SK-N-SH (cell line): ENCODE results near the gene AMIGO1. TPM values are rescaled to one million over a fixed set of nuclear protein-coding genes. Genes with fewer than 3 reads are reported as not detected.
A peak's percentile ranks its signal among the peaks of the same experiment; 100 is the strongest.

ENCODE experiments used
- CTCF ChIA-PET: fragments of 300-600, 350-600 bp; formaldehyde crosslinking; extraction: SDS; loops from one replicate; lab custom pipeline; 2021; lab: Yijun Ruan, JAX
- POLR2A ChIA-PET: fragments of 350-600 bp; sonication (Branson Sonifier 250); formaldehyde crosslinking; extraction: SDS; loops from one replicate; lab custom pipeline; 2020; ENCODE audit warnings: antibody characterized with exemption, inconsistent platforms; lab: Yijun Ruan, JAX
- DNase-seq: peaks from one replicate; pipeline ENCODE4 v3.0.0; 2012
- H2AFZ ChIP-seq: fragments of 200-600 bp; sonication (generic); 2 replicates; pipeline ENCODE4 v1.8.1; 2016; ENCODE audit warnings: antibody characterized with exemption, mild to moderate bottlenecking, low read depth
- H3F3A ChIP-seq: fragments of 200-600 bp; sonication (generic); replicated peaks from 2 replicates; pipeline ENCODE3; 2016; ENCODE audit warnings: antibody characterized with exemption, mild to moderate bottlenecking; ENCODE audit not compliant: insufficient read depth
- H3K27ac ChIP-seq, 2 experiments: fragments of 200-500 bp in 1 of 2; fragments of 200-600 bp in 1 of 2; sonication (Bioruptor generic) in 1 of 2; sonication (generic), shearing (Covaris generic) in 1 of 2; 2 replicates each; pipeline versions ENCODE4 v1.5.1 to v1.6.1; 2014 to 2016; ENCODE audit warnings: low read depth in 2 of 2, inconsistent platforms in 1 of 2, low read length in 1 of 2, mild to moderate bottlenecking in 1 of 2, mixed read lengths in 1 of 2
- H3K27me3 ChIP-seq: fragments of 200-600 bp; sonication (generic), shearing (Covaris generic); 2 replicates; pipeline ENCODE4 v1.6.1; 2016; ENCODE audit warnings: mixed run types; ENCODE audit not compliant: insufficient read depth
- H3K36me3 ChIP-seq, 2 experiments: fragments of 200-500 bp in 1 of 2; fragments of 200-600 bp in 1 of 2; sonication (Bioruptor generic) in 1 of 2; sonication (generic) in 1 of 2; replicated peaks in 1 of 2; 2 replicates each; pipeline versions ENCODE3 to v1.5.1; 2014 to 2016; ENCODE audit warnings: low read length in 1 of 2, mild to moderate bottlenecking in 1 of 2; ENCODE audit not compliant: insufficient read depth in 2 of 2, control insufficient read depth in 1 of 2
- H3K4me1 ChIP-seq, 2 experiments: fragments of 200-500 bp in 1 of 2; fragments of 200-600 bp in 1 of 2; sonication (Bioruptor generic) in 1 of 2; sonication (generic), shearing (Covaris generic) in 1 of 2; 2 replicates each; pipeline versions ENCODE4 v1.5.1 to v1.6.1; 2014 to 2016; ENCODE audit warnings: low read depth in 1 of 2, low read length in 1 of 2, mixed run types in 1 of 2; ENCODE audit not compliant: insufficient read depth in 2 of 2, control insufficient read depth in 1 of 2
- H3K4me2 ChIP-seq: fragments of 200-600 bp; sonication (generic), shearing (Covaris generic); 2 replicates; pipeline ENCODE4 v1.6.1; 2017; ENCODE audit warnings: mixed run types
- H3K4me3 ChIP-seq, 2 experiments: fragments of 200-500 bp in 1 of 2; fragments of 200-600 bp in 1 of 2; sonication (Bioruptor generic) in 1 of 2; sonication (generic), shearing (Covaris generic) in 1 of 2; 2 replicates each; pipeline versions ENCODE4 v1.5.1 to v1.8.1; 2014 to 2016; ENCODE audit warnings: low read depth in 2 of 2, inconsistent platforms in 1 of 2, low read length in 1 of 2, mild to moderate bottlenecking in 1 of 2, mixed read lengths in 1 of 2, moderate library complexity in 1 of 2
- H3K79me2 ChIP-seq: fragments of 200-600 bp; sonication (generic); 2 replicates; pipeline ENCODE4 v1.8.1; 2017; ENCODE audit warnings: mild to moderate bottlenecking; ENCODE audit not compliant: insufficient read depth
- H3K9ac ChIP-seq: fragments of 200-600 bp; sonication (generic); 2 replicates; pipeline ENCODE4 v1.6.1; 2017; ENCODE audit warnings: mixed run types
- H3K9me2 ChIP-seq: fragments of 200-600 bp; sonication (generic); 2 replicates; pipeline ENCODE4 v1.6.1; 2017; ENCODE audit warnings: mixed run types
- H3K9me3 ChIP-seq: fragments of 200-600 bp; sonication (generic); 2 replicates; pipeline ENCODE4 v1.6.1; 2017; ENCODE audit warnings: mixed run types, mild to moderate bottlenecking, moderate library complexity
- H4K20me1 ChIP-seq: fragments of 200-600 bp; sonication (generic); 2 replicates; pipeline ENCODE4 v1.6.1; 2017; ENCODE audit warnings: mild to moderate bottlenecking, mixed run types; ENCODE audit not compliant: insufficient read depth
- CHD2 ChIP-seq: fragments of 150-350 bp; IDR thresholded peaks from 2 replicates; pipeline ENCODE4 v1.6.1; 2018; ENCODE audit warnings: low read length; ENCODE audit not compliant: partially characterized antibody
- CTCF ChIP-seq: fragments of 200-600 bp; sonication (generic); IDR thresholded peaks from 2 replicates; pipeline ENCODE4 v1.6.1; 2017; ENCODE audit warnings: antibody characterized with exemption, mild to moderate bottlenecking, moderate library complexity
- FOSL2 ChIP-seq: IDR thresholded peaks from 2 replicates; pipeline ENCODE4 v1.4.0; 2012; ENCODE audit warnings: low read depth, mild to moderate bottlenecking, moderate library complexity, borderline replicate concordance
- FOXM1 ChIP-seq: IDR thresholded peaks from 2 replicates; pipeline ENCODE4 v1.4.0; 2012; ENCODE audit warnings: low read depth, mild to moderate bottlenecking
- IRF3 ChIP-seq: fragments of 150-350 bp; IDR thresholded peaks from 2 replicates; pipeline ENCODE4 v1.6.1; 2016; ENCODE audit warnings: mild to moderate bottlenecking, low read depth, low read length
- MEF2A ChIP-seq: IDR thresholded peaks from 2 replicates; pipeline ENCODE4 v1.4.0; 2012; ENCODE audit warnings: low read depth, borderline replicate concordance
- NFIC ChIP-seq: IDR thresholded peaks from 2 replicates; pipeline ENCODE4 v1.4.0; 2012; ENCODE audit warnings: borderline replicate concordance
- NRF1 ChIP-seq: IDR thresholded peaks from 2 replicates; pipeline ENCODE4 v1.6.1; 2012; ENCODE audit warnings: low read depth, mild to moderate bottlenecking, low read length
- POLR2AphosphoS5 ChIP-seq: IDR thresholded peaks from 2 replicates; pipeline ENCODE4 v1.6.1; 2012; ENCODE audit warnings: low read depth, low read length
- RAD21 ChIP-seq: IDR thresholded peaks from 2 replicates; pipeline ENCODE4 v1.6.1; 2012; ENCODE audit warnings: mild to moderate bottlenecking, low read length
- RXRA ChIP-seq: IDR thresholded peaks from 2 replicates; pipeline ENCODE4 v1.4.0; 2012; ENCODE audit warnings: low read depth, mild to moderate bottlenecking, borderline replicate concordance
- SMC3 ChIP-seq: IDR thresholded peaks from 2 replicates; pipeline ENCODE4 v1.6.1; 2012; ENCODE audit warnings: low read depth, low read length, improper control_type of control experiment
- TEAD4 ChIP-seq: IDR thresholded peaks from 2 replicates; pipeline ENCODE4 v1.4.0; 2012; ENCODE audit warnings: mild to moderate bottlenecking, borderline replicate concordance; ENCODE audit not compliant: insufficient read depth
- USF2 ChIP-seq: fragments of 150-350 bp; IDR thresholded peaks from 2 replicates; pipeline ENCODE4 v1.6.1; 2017; ENCODE audit warnings: antibody characterized with exemption, low read length, low read depth, borderline replicate concordance
- YY1 ChIP-seq: IDR thresholded peaks from 2 replicates; pipeline ENCODE4 v1.4.0; 2012; ENCODE audit warnings: low read depth, mild to moderate bottlenecking
- WGBS: methylation state at CpG from one replicate; pipeline ENCODE4 v1.1.6; 2017; ENCODE audit warnings: low lambda C conversion rate; 5-methylcytosine and 5-hydroxymethylcytosine counted together
- polyA plus RNA-seq, 3 experiments: library from polyadenylated mRNA; depleted of rRNA; stranded (reverse); fragments of >200 nt; gene quantifications; 2 replicates each; pipeline ENCODE4 v1.2.3, GENCODE V29; 2012

AMIGO1 gene
- polyA plus RNA-seq, 1 of the 3 experiments (the other 2 are of a cell fraction): 0.95 TPM

- H3K79me2 ChIP-seq: peaks cover 13% of the 10 kb centered on the region
- POLR2A ChIA-PET: interaction anchor here (1.1 to 3.3 kb wide), 2 partner anchors 9 to 30 kb away, joined by 3 to 13 read pairs; partner anchors contain the start of gene AMIGO1
- peaks cover 5 to 17% of the 10 kb centered on the region in 2 experiments for H3K36me3 ChIP-seq
- H3K27me3 ChIP-seq: no peaks in the 10 kb centered on the region
- H3K9me2 ChIP-seq: no peaks in the 10 kb centered on the region
- no peaks in the 10 kb centered on the region for H3F3A ChIP-seq
- TF ChIP-seq POLR2AphosphoS5 (no peak), NRF1 (no peak), RAD21 (peak; percentile 24; the same call in 1 of the 2 replicates), SMC3 (peak; percentile 24), CTCF (peak; percentile 55)
- peak; percentile 42 for DNase-seq
- no peak overlapping the region for H3K4me2 ChIP-seq
- peaks cover 0 to 17% of the 10 kb centered on the region in 2 experiments; a peak in 1 of 4 replicates for H3K4me1 ChIP-seq
- no peak overlapping the region for H2AFZ ChIP-seq
- no peak overlapping the region for H3K4me3 ChIP-seq
- H4K20me1 ChIP-seq: no peaks in the 10 kb centered on the region
- no peak overlapping the region for H3K9ac ChIP-seq
- CTCF ChIA-PET: interaction anchor here (0.7 to 40.2 kb wide), 11 partner anchors 8 to 275 kb away, joined by 3 to 1710 read pairs (median 13); partner anchors contain the start of genes AMIGO1, ATXN7L2, CYB561D1 and GPR61
- H3K27ac ChIP-seq: no peak overlapping the region; a peak in 1 of 4 replicates
- H3K9me3 ChIP-seq: no peaks in the 10 kb centered on the region
- 78% methylated on average over 4 of the region's 4 CpGs for WGBS
Measured at GRCh38 chr1:109499661-109500536, 9.6 kb downstream of the AMIGO1 start.

GRCh38 chr1:109499081-109499480 lies 10.4 kb downstream of the AMIGO1 start:
- Histone ChIP-seq H3K27ac (no peak overlapping the region), H2AFZ (no peak overlapping the region), H3F3A (no peaks in the 10 kb centered on the region), H3K4me3 (no peak overlapping the region), H3K9ac (no peak overlapping the region), H3K79me2 (peaks cover 19% of the 10 kb centered on the region), H3K4me1 (peaks cover 0 to 19% of the 10 kb centered on the region in 2 experiments; a peak in 2 of 4 replicates), H4K20me1 (no peaks in the 10 kb centered on the region), H3K9me3 (no peaks in the 10 kb centered on the region), H3K27me3 (no peaks in the 10 kb centered on the region), H3K9me2 (no peaks in the 10 kb centered on the region), H3K4me2 (no peak overlapping the region), H3K36me3 (peaks cover 5 to 17% of the 10 kb centered on the region in 2 experiments)
- whole genome bisulfite sequencing: 91% methylated on average over 7 of the region's 7 CpGs
- TF ChIP-seq USF2: no peak
- TF ChIP-seq FOSL2: no peak
- TF ChIP-seq CTCF: no peak
- no peak for TF ChIP-seq CHD2
- TF ChIP-seq RXRA: no peak
- TF ChIP-seq MEF2A: no peak
- no peak for TF ChIP-seq IRF3
- TF ChIP-seq FOXM1: no peak
- no peak for TF ChIP-seq YY1
- TF ChIP-seq TEAD4: no peak
- no peak for TF ChIP-seq NFIC
- ChIA-PET POLR2A (interaction anchor here (0.9 to 3.3 kb wide), 3 partner anchors 10 to 33 kb away, joined by 3 to 13 read pairs (median 3); partner anchors contain the start of gene AMIGO1), CTCF (interaction anchor here (0.7 to 40.2 kb wide), 18 partner anchors 9 to 274 kb away, joined by 3 to 1710 read pairs (median 6); partner anchors contain the start of genes AMIGO1, ATXN7L2, CYB561D1 and GPR61)
- DNase-seq: no peak
